Heart left ventricle (tissue), 16 donors: ENCODE results near the gene SLIT3. TPM values are rescaled to one million over a fixed set of nuclear protein-coding genes. Genes with fewer than 3 reads are reported as not detected.
"Not testable (repeated sequence)": the region's sequence is repeated elsewhere in the genome, so short reads cannot be mapped to it uniquely, and the experiment has no call there.

ENCODE experiments used
- ATAC-seq, 4 donors: fragments of 200-7000 bp; cut with Tn5 transposase; one replicate each; pipeline ENCODE4 v1.9.1; 2020 to 2022; ENCODE audit warnings: moderate library complexity in 4 of 4, mild to moderate bottlenecking in 3 of 4, moderate number of reproducible peaks in 1 of 4
- DNase-seq, 5 donors: peaks; one replicate each; pipeline ENCODE4 v3.0.0-alpha.2; 2020
- H3K27ac ChIP-seq, 12 donors: fragments of 200-600 bp; sonication (generic) in 4 of 12; one replicate each; pipeline versions ENCODE4 v1.5.0 to v1.8.0; 2016 to 2022; ENCODE audit warnings: mild to moderate bottlenecking in 2 of 12
- H3K27me3 ChIP-seq, 9 donors: fragments of 200-600 bp; sonication (generic) in 2 of 9; one replicate each; pipeline versions ENCODE4 v1.5.1 to v1.8.0; 2016 to 2022; ENCODE audit warnings: mild to moderate bottlenecking in 3 of 9
- H3K36me3 ChIP-seq, 9 donors: fragments of 200-600 bp; sonication (generic) in 2 of 9; one replicate each; pipeline versions ENCODE4 v1.5.0 to v1.8.0; 2018 to 2022; ENCODE audit warnings: mild to moderate bottlenecking in 2 of 9
- H3K4me1 ChIP-seq, 12 donors: fragments of 200-600 bp; sonication (generic) in 4 of 12; one replicate each; pipeline versions ENCODE4 v1.5.0 to v1.8.0; 2016 to 2022; ENCODE audit warnings: mild to moderate bottlenecking in 3 of 12
- H3K4me3 ChIP-seq, 12 donors: fragments of 200-600 bp; sonication (generic) in 4 of 12; one replicate each; pipeline versions ENCODE4 v1.5.0 to v1.8.0; 2017 to 2022; ENCODE audit warnings: mild to moderate bottlenecking in 9 of 12, moderate library complexity in 4 of 12
- H3K9me3 ChIP-seq, 12 donors: fragments of 200-600 bp; sonication (generic) in 4 of 12; one replicate each; pipeline versions ENCODE4 v1.5.0 to v1.8.0; 2016 to 2022; ENCODE audit warnings: mild to moderate bottlenecking in 1 of 12
- POLR2A ChIP-seq, 2 donors: fragments of 450-650 bp; IDR thresholded peaks; one replicate each; pipeline ENCODE4 v1.6.1; 2017; ENCODE audit warnings: antibody characterized with exemption in 2 of 2, mild to moderate bottlenecking in 2 of 2, moderate library complexity in 2 of 2
- WGBS, 4 donors: extraction: QIAGEN DNeasy Blood & Tissue Kit in 2 of 4; methylation state at CpG; one replicate each; pipeline versions ENCODE4 v1.1.5 to v1.1.7; 2013 to 2018; 5-methylcytosine and 5-hydroxymethylcytosine counted together
- intact Hi-C, 10 donors: fragments of 100-400 bp; cut with DNase I; formaldehyde crosslinking; loops; one replicate each; pipeline versions ENCODE4 v1.11.1 to v1.14.2; 2022
- polyA plus RNA-seq, 2 donors: library from polyadenylated mRNA; stranded (reverse); fragments of 200-250 nt; gene quantifications; one replicate each; pipeline ENCODE4 v1.2.3, GENCODE V29; 2013
- total RNA-seq, 9 donors: library from RNA; depleted of rRNA in 2 of 9; stranded (reverse); fragments of >200 nt in 2 of 9; fragmentation: NEBNext Ultra II Directional in 3 of 9; extraction: Animal tissue kit (Norgen Biotek cat#: 25700) in 3 of 9; gene quantifications; one replicate each; pipeline versions ENCODE4 v1.1.0 to v1.2.4, GENCODE V29; 2016 to 2023
- TF ChIP-seq, protein P1 (sequence below), 12 donors: fragments of 200-600 bp; sonication (generic) in 4 of 12; IDR thresholded peaks; one replicate each; pipeline versions ENCODE4 v1.5.0 to v1.8.0; 2018 to 2022; ENCODE audit warnings: antibody characterized with exemption in 12 of 12, mild to moderate bottlenecking in 5 of 12
- donor health status: ischemic (EF 13 %, LVEDD 7.1; RV severe dilation, severe dysfunction).
- donor health status: healthy with polysubstance abuse.
- donor health status: DM: no; HTN: yes; CAD: no.
- donor health status: DM: no; HTN: no; CAD: no.
- donor health status: ischemic (EF 25% LVEDD 6.9; RV normal size, moderate dysfunction).
- donor health status: ischemic (EF 25% LVEDD 5.7; RV mildly dilated, moderate dysfunction).
- donor health status: healthy.
- donor health status: DM: yes; HTN: yes; CAD: no.
- donor health status: ischemic (EF 35%, LVEDD 5.7; RV mildly dilated, moderate dysfunction).
- donor health status: nonischemic (EF 11% LVEDD 7.7; RV severe dilation, severe dysfunction).
- donor health status: DM: yes; HTN: yes; CAD: no.
- donor health status: PGD.
- donor health status: ischemic (EF 29% LVEDD 5.4; RV normal size, mild dysfunction).
- donor health status: nonischemic (EF 23%, LVEDD 6.1; RV moderate dilation, normal function).

The SLIT3 gene
- total and polyA plus RNA-seq, 11 donors, result 2.3 to 40.3 (median 14.4) TPM

- Histone ChIP-seq H3K27ac (no peak overlapping the region), H3K9me3 (peaks cover 0 to 5% (median 0%) of the 10 kb centered on the region in 12 donors), H3K4me1 (no peaks in the 10 kb centered on the region), H3K27me3 (no peaks in the 10 kb centered on the region), H3K4me3 (no peak overlapping the region), H3K36me3 (peaks cover 0 to 16% (median 0%) of the 10 kb centered on the region in 9 donors)
- DNase-seq, result no peak
- no peak for ATAC-seq
- 90 to 95% (median 91%) methylated on average over 10 to 11 of the region's 11 CpGs for WGBS, 4 donors
- no peak for TF ChIP-seq POLR2A (IDR thresholded peaks at IDR 0.05)
- TF ChIP-seq, protein P1, sequence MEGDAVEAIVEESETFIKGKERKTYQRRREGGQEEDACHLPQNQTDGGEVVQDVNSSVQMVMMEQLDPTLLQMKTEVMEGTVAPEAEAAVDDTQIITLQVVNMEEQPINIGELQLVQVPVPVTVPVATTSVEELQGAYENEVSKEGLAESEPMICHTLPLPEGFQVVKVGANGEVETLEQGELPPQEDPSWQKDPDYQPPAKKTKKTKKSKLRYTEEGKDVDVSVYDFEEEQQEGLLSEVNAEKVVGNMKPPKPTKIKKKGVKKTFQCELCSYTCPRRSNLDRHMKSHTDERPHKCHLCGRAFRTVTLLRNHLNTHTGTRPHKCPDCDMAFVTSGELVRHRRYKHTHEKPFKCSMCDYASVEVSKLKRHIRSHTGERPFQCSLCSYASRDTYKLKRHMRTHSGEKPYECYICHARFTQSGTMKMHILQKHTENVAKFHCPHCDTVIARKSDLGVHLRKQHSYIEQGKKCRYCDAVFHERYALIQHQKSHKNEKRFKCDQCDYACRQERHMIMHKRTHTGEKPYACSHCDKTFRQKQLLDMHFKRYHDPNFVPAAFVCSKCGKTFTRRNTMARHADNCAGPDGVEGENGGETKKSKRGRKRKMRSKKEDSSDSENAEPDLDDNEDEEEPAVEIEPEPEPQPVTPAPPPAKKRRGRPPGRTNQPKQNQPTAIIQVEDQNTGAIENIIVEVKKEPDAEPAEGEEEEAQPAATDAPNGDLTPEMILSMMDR (IDR thresholded peaks at IDR 0.05), result no peak
- intact Hi-C loops, result loop anchor here in 4 of 10 donors (5.0 to 10.0 kb wide), 4 partner anchors 123 to 135 kb away; no protein-coding TSS in a partner anchor
These were observed 551.4 kb downstream of the SLIT3 start for GRCh38 chr5:168749391-168750100.

DNA sequence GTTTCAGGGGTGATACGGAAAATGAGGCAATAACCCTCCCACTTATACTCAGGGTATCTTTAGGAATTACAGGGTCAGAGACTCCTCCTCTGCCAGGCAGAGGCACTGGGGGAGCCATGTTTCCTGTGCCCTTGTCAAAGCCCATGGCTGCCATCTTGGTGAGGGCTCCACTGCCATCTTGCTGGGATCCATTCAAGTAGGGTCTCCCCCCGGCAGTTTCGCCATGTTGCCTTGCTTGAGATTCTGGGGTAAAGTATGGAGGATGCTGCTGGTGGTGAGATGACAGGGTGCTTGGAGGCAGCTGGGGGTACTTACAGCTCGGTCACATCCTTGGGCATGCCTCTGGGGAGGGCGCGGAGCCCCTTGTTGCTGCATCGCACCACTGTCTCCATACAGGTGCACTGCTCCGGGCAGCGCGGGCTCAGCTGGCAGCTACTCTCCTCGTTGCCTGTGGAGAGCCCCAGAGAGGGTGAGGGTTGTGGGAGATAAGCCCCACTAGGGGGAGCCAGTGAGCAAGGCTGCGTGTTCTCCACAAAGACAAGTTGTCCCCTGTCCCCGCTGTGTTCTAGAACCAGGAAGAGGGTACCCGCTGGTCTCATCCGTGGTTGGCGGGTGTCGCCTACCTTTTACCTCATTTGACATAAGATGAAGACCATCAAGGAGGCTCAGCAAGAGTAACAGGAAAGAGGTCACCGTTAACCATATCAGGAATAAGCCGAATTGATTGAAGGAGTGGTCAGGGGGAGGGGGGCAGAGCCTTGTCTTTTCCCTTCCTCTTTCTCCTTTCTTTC lies 552.8 kb downstream of the SLIT3 start:
- 62 to 74% (median 66%) methylated on average over 11 to 19 of the region's 19 CpGs for WGBS, 4 donors
- no peak for TF ChIP-seq POLR2A (IDR thresholded peaks at IDR 0.05)
- TF ChIP-seq, protein P1 (IDR thresholded peaks at IDR 0.05), result peak; percentile 44 to 68 (median 52)
- H3K4me3 ChIP-seq, result no peak overlapping the region
- H3K36me3 ChIP-seq, result peaks cover 0 to 8% (median 0%) of the 10 kb centered on the region in 9 donors
- ATAC-seq (peak; percentile 49 to 80 (median 76)), DNase-seq (peak; percentile 24 to 67 (median 49))
- H3K27ac ChIP-seq, result no peak overlapping the region
- H3K9me3 ChIP-seq, result peaks cover 0 to 7% (median 0%) of the 10 kb centered on the region in 12 donors
- intact Hi-C loops, result loop anchor here in 2 of 10 donors (5.0 to 10.0 kb wide), 2 partner anchors 124 to 127 kb away; no protein-coding TSS in a partner anchor
- H3K4me1 ChIP-seq, result no peaks in the 10 kb centered on the region
- no peaks in the 10 kb centered on the region for H3K27me3 ChIP-seq

GRCh38 chr5:168746893-168747640 lies 553.9 kb downstream of the SLIT3 start:
- Histone ChIP-seq H3K27me3 (no peaks in the 10 kb centered on the region), H3K9me3 (peaks cover 0 to 7% (median 0%) of the 10 kb centered on the region in 12 donors), H3K4me1 (no peaks in the 10 kb centered on the region), H3K4me3 (no peak overlapping the region), H3K27ac (no peak overlapping the region), H3K36me3 (peaks cover 0 to 4% (median 0%) of the 10 kb centered on the region in 9 donors)
- no peak for ATAC-seq
- 86 to 92% (median 91%) methylated on average over 11 of the region's 11 CpGs for WGBS, 4 donors
- intact Hi-C loops, result loop anchor here in 2 of 10 donors (5.0 to 10.0 kb wide), 2 partner anchors 125 to 128 kb away; no protein-coding TSS in a partner anchor
- DNase-seq, result no peak
- TF ChIP-seq, protein P1 (IDR thresholded peaks at IDR 0.05), result no peak
- no peak for TF ChIP-seq POLR2A (IDR thresholded peaks at IDR 0.05)

GRCh38 chr5:168746126-168746892 lies 554.6 kb downstream of the SLIT3 start:
- not testable (repeated sequence) for H3K4me3 ChIP-seq, H3K9me3 ChIP-seq, ATAC-seq, H3K4me1 ChIP-seq, H3K27ac ChIP-seq, H3K36me3 ChIP-seq, H3K27me3 ChIP-seq, DNase-seq
- 76 to 89% (median 88%) methylated on average over 10 of the region's 10 CpGs for WGBS, 4 donors
- intact Hi-C loops, result loop anchor here in 2 of 10 donors (5.0 to 10.0 kb wide), 2 partner anchors 126 to 128 kb away; no protein-coding TSS in a partner anchor
